ENCODE results near the gene CREBBP.

Gene CREBBP

DNA sequence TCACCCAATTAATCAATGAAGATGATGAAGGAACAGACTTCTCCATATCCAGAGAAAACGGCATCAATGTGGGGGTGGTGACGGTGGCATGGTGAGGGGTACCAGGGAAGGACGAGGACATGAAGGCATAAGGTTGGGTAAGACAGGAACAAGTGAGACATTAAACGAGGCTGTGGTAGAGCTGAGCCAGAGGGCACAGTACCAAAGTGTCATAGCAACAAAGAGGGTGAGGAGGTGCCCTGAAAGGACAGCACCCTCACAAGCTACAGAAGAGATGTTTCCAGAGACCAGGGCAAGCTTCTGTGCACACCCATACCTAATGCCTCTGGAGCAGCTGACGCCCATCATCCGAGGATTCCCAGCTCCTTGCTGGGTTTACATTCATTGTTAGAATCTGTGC, 105.7 kb downstream of the CREBBP start:
- TF ChIP-seq, protein P1, sequence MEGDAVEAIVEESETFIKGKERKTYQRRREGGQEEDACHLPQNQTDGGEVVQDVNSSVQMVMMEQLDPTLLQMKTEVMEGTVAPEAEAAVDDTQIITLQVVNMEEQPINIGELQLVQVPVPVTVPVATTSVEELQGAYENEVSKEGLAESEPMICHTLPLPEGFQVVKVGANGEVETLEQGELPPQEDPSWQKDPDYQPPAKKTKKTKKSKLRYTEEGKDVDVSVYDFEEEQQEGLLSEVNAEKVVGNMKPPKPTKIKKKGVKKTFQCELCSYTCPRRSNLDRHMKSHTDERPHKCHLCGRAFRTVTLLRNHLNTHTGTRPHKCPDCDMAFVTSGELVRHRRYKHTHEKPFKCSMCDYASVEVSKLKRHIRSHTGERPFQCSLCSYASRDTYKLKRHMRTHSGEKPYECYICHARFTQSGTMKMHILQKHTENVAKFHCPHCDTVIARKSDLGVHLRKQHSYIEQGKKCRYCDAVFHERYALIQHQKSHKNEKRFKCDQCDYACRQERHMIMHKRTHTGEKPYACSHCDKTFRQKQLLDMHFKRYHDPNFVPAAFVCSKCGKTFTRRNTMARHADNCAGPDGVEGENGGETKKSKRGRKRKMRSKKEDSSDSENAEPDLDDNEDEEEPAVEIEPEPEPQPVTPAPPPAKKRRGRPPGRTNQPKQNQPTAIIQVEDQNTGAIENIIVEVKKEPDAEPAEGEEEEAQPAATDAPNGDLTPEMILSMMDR (IDR thresholded peaks at IDR 0.05; ENCODE audit: low read depth, low read length), result no peak
- Histone ChIP-seq H3K27me3 (ENCODE audit: insufficient read depth, low read depth, severe bottlenecking) (no peaks in the 10 kb centered on the region), H3K36me3 (peaks cover 89% of the 10 kb centered on the region), H3K4me3 (ENCODE audit: low read depth, low read length) (no peak overlapping the region), H3K9me3 (ENCODE audit: severe bottlenecking) (no peaks in the 10 kb centered on the region), H3K27ac (no peak overlapping the region)
- no peak for DNase-seq

DNA sequence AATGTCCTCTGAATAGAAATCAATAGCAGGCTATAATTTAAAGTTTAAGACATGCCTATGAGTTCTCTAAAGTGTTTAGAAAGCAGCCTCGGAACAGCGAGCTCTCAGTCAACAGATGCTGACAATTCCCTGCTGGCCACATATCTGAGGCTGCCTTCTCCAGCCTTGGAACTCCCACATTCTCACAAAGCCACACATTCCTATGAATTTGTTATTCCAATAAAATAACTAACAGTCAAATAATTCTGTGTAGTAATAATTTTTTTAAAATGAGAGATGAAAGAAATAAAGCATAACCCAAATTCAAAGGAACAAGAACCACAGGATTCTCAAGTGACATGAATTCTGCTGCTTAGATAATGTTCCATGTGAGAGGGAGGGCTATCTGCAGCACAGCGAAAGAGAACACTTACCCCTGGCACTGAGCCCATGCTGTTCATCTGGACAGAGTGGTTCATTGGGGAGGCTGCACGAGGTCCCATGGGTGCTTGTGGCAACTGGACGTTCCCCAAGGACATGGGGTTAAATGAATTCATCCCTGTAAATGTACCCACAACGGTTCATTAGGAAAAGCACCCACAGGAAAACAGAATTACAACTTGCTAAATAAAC, 106.3 kb downstream of the CREBBP start:
- no peak for DNase-seq
- H3K27me3 ChIP-seq (ENCODE audit: insufficient read depth, low read depth, severe bottlenecking), result no peaks in the 10 kb centered on the region
- no peak overlapping the region for H3K4me3 ChIP-seq (ENCODE audit: low read depth, low read length)
- peaks cover 89% of the 10 kb centered on the region for H3K36me3 ChIP-seq
- TF ChIP-seq, protein P1 (IDR thresholded peaks at IDR 0.05; ENCODE audit: low read depth, low read length), result no peak
- no peaks in the 10 kb centered on the region for H3K9me3 ChIP-seq (ENCODE audit: severe bottlenecking)
- no peak overlapping the region for H3K27ac ChIP-seq

DNA sequence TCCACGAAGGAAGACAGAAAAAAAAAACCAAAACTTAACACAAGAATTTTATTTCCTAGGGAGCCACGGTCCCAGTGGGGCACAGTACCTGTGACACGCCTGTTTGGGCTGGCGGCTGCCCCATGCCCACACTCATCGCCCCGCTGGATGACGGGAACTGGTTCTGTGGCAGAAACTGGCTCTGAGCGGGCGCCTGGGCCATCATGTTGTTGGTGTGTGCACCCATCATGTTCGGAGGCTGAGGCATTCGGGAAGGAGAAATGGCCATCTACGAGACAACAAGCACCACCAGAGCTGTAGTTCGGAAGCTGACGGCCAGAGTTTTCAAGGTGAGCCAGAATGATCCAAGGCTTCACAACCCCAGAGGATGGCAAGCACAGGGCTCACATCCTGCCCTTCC, 106.8 kb downstream of the CREBBP start:
- TF ChIP-seq, protein P1 (IDR thresholded peaks at IDR 0.05; ENCODE audit: low read depth, low read length), result no peak
- no peaks in the 10 kb centered on the region for H3K9me3 ChIP-seq (ENCODE audit: severe bottlenecking)
- no peaks in the 10 kb centered on the region for H3K27me3 ChIP-seq (ENCODE audit: insufficient read depth, low read depth, severe bottlenecking)
- peaks cover 92% of the 10 kb centered on the region for H3K36me3 ChIP-seq
- no peak overlapping the region for H3K27ac ChIP-seq
- no peak overlapping the region for H3K4me3 ChIP-seq (ENCODE audit: low read depth, low read length)
- no peak for DNase-seq

DNA sequence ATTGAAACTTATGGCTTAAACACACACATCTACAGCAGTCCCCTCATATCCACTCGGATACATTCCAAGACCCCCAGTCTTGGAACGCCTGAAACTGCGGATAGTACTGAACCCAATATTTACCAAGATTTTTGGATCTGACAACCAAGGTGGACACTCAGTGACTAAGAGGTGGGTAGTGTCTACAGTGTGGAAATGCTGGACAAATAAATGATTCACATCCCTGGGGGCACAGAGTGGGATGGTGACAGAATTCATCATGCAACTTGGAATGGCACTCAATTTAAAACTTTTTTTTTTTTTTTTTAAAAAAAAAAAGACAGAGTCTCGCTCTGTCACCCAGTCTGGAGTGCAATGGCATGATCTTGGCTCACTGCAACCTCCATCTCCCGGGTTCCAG, 109.0 kb downstream of the CREBBP start:
- Histone ChIP-seq H3K9me3 (ENCODE audit: severe bottlenecking) (no peaks in the 10 kb centered on the region), H3K27ac (no peak overlapping the region), H3K27me3 (ENCODE audit: insufficient read depth, low read depth, severe bottlenecking) (no peaks in the 10 kb centered on the region), H3K36me3 (peaks cover 92% of the 10 kb centered on the region), H3K4me3 (ENCODE audit: low read depth, low read length) (no peak overlapping the region)
- TF ChIP-seq, protein P1 (IDR thresholded peaks at IDR 0.05; ENCODE audit: low read depth, low read length), result no peak
- no peak for DNase-seq

DNA sequence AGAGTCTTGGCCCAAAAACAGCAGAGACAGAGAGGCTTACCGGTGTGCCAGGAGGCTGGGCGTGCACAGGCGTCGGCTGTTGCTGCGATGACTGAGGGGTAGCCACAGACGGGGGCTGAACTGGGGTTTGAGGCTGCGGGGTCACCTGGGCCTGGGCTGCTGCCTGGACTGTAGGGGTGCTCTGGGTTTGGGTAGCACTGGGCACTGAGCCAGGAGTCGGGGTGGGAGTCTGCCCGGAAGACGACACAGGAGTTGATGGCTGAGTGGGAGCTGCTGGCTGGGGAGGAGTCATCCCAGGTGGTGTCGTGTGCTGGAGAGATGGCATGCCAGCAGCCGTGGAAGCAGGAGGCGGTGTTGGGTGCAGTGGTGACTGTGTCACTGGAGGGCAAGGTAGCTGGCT, 110.0 kb downstream of the CREBBP start:
- TF ChIP-seq, protein P1 (IDR thresholded peaks at IDR 0.05; ENCODE audit: low read depth, low read length), result no peak
- H3K9me3 ChIP-seq (ENCODE audit: severe bottlenecking), result no peaks in the 10 kb centered on the region
- H3K4me3 ChIP-seq (ENCODE audit: low read depth, low read length), result no peak overlapping the region
- no peak overlapping the region for H3K27ac ChIP-seq
- H3K27me3 ChIP-seq (ENCODE audit: insufficient read depth, low read depth, severe bottlenecking), result no peaks in the 10 kb centered on the region
- DNase-seq, result no peak
- peaks cover 92% of the 10 kb centered on the region for H3K36me3 ChIP-seq

DNA sequence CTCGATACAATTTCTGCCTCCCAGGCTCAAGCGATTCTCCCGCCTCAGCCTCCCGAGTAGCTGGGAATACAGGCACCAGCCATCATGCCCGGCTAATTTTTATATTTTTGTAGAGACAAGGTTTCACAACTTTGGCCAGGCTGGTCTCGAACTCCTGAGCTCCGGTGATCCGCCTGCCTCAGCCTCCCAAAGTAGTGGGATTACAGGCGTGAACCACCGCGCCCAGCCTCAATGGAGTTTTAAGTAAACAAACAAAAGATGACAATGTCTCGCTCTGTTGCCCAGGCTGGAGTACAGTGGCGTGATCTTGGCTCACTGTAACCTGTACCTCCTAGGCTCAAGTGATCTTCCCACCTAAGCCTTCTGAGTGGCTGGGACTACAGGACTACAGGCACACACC, 110.6 kb downstream of the CREBBP start:
- H3K36me3 ChIP-seq, result peaks cover 92% of the 10 kb centered on the region
- DNase-seq, result no peak
- H3K4me3 ChIP-seq (ENCODE audit: low read depth, low read length), result no peak overlapping the region
- H3K27ac ChIP-seq, result no peak overlapping the region
- H3K9me3 ChIP-seq (ENCODE audit: severe bottlenecking), result no peaks in the 10 kb centered on the region
- no peaks in the 10 kb centered on the region for H3K27me3 ChIP-seq (ENCODE audit: insufficient read depth, low read depth, severe bottlenecking)
- TF ChIP-seq, protein P1 (IDR thresholded peaks at IDR 0.05; ENCODE audit: low read depth, low read length), result no peak

All from WERI-Rb-1 (cell line).